ENCODE results near the gene S100A9.

Gene S100A9

DNA sequence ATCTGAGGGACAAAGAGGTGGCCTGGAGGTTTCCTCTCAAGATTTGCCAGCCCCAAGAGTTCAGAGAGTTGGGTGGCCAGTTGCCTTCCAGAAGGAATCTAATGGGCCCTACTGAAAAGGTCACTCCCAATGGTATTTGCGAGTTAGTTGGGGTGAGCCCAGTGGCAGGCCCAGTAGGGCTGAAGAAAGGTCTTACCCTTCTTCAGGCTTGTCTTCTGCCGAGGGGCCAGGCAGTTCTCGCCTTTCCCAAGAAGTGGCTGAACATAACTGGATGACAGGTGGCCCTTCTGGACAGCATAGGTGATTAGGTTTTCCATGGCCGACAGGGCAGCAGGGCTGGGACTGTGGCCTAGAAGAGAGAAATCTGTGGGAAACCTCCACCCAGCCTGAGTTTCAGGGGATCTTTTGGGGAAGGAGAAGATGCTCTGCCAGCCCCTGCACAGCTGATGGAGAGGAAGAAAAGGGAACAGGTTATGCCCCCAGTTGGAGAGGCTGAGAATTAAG, 16.2 kb upstream of the S100A9 start:
- no peak overlapping the region for H3K27ac ChIP-seq
- no peak for TF ChIP-seq ZFX (IDR thresholded peaks at IDR 0.05; ENCODE audit: borderline replicate concordance)
- TF ChIP-seq, protein P1, sequence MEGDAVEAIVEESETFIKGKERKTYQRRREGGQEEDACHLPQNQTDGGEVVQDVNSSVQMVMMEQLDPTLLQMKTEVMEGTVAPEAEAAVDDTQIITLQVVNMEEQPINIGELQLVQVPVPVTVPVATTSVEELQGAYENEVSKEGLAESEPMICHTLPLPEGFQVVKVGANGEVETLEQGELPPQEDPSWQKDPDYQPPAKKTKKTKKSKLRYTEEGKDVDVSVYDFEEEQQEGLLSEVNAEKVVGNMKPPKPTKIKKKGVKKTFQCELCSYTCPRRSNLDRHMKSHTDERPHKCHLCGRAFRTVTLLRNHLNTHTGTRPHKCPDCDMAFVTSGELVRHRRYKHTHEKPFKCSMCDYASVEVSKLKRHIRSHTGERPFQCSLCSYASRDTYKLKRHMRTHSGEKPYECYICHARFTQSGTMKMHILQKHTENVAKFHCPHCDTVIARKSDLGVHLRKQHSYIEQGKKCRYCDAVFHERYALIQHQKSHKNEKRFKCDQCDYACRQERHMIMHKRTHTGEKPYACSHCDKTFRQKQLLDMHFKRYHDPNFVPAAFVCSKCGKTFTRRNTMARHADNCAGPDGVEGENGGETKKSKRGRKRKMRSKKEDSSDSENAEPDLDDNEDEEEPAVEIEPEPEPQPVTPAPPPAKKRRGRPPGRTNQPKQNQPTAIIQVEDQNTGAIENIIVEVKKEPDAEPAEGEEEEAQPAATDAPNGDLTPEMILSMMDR (IDR thresholded peaks at IDR 0.05), result no peak

DNA sequence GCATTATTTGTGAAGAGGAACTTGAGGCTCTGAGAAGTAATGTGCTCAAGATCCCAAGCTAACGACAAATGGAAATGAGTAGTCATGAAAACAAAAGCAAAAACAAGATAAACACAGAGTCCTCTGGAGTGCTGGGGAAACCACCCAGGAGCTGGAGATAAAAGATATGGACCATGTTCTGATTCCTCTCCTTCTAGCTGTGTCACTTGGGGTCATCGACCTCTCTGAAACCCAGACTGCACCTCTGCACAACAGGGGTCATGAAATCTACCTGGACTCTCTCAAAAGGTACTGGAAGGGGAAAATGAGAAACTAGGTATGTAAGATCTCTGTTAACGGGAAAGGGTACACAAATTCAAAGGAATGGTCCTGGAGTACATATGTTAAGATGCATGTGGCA, 15.5 kb upstream of the S100A9 start:
- TF ChIP-seq ZFX (IDR thresholded peaks at IDR 0.05; ENCODE audit: borderline replicate concordance), result no peak
- TF ChIP-seq, protein P1 (IDR thresholded peaks at IDR 0.05), result no peak
- no peak overlapping the region for H3K27ac ChIP-seq

DNA sequence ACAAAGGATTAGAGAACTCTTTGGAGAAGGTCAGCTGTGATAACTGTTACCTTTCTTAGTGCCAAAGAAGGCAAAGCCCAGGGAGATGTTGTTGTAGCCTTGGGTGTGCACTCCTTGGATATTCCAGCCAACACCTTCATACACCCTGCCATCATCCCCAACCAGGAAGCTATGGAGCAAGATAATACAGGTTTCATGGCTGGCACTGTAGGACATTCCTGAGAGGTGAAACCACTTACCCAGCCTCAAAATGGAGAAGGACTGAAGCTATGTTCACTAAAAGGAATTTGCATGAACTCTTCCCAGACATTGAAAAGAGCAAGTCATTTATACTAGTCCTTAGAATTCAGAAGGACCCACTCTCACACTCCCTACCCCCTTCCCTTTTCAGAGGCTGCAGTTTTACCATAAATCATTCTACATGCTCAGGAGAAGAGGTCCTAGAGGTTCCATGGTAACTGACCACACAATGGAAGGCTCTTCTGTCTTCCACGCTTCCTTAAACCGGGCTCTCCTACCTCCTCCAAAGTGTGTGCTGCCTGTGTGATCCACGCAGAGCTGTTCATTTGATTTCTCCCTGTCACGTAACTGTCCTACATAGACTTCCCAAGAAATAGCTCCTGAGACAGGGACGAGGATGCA, 14.5 kb upstream of the S100A9 start:
- no peak overlapping the region for H3K27ac ChIP-seq
- TF ChIP-seq, protein P1 (IDR thresholded peaks at IDR 0.05), result no peak
- TF ChIP-seq ZFX (IDR thresholded peaks at IDR 0.05; ENCODE audit: borderline replicate concordance), result no peak

DNA sequence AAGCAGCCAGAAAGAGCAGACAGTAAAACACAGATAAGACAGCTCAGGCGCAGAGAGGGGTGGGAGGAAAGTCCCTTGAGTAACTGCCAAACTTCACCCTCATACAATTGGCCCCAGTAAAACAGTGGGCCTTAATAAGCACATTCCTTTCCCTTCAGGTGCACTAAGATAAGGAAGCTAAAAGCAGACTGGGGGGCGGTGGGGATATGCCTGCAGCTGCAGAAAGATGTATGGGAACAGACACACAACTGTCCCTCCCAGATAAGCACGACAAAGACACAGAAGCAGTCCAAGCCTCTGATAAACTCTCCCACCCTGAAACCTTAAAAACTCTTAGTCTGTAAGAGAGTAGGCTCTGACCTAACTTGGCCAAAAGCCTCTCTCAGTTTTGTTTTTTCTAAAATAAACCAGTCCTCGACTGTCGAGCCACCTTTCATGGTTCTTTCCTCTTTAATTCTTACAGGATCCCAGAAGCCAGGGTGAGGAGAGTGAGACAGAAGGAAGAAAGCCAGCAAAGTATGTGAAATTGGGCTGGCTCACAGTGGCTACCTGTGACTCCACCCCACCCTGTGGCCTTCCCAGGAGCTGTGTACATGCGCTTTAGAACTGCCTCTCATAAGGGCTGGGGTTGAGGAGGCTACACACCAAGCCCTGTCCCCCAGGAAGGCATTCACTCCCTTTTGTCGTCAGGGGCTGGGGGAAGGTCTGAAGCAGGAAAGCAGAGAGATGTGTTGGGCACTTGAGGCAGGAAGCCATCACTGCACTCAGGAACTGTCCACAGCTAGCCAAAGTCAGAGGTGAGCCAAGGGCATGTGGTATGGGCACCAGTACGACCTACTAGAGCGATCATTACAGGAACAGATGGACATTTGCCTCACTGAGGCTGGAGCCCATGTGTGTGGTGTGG, 13.6 kb upstream of the S100A9 start:
- TF ChIP-seq, protein P1 (IDR thresholded peaks at IDR 0.05), result no peak
- TF ChIP-seq ZFX (IDR thresholded peaks at IDR 0.05; ENCODE audit: borderline replicate concordance), result no peak
- no peak overlapping the region for H3K27ac ChIP-seq

DNA sequence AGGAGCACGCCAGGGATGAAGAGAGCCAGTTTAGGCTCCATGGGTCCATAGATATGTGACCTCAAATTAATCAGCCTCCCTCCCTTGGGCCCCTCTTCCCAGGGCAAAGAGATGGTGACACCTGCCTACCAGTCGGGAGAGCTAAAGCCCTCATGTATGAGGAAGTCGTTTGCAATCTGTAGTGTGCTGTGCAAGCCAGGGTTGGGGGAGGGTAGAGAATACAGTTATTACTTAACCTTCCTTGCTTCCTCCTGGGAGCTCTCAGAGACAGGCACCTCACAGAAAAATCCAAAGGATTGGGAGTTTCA, 13.0 kb upstream of the S100A9 start:
- no peak overlapping the region for H3K27ac ChIP-seq

DNA sequence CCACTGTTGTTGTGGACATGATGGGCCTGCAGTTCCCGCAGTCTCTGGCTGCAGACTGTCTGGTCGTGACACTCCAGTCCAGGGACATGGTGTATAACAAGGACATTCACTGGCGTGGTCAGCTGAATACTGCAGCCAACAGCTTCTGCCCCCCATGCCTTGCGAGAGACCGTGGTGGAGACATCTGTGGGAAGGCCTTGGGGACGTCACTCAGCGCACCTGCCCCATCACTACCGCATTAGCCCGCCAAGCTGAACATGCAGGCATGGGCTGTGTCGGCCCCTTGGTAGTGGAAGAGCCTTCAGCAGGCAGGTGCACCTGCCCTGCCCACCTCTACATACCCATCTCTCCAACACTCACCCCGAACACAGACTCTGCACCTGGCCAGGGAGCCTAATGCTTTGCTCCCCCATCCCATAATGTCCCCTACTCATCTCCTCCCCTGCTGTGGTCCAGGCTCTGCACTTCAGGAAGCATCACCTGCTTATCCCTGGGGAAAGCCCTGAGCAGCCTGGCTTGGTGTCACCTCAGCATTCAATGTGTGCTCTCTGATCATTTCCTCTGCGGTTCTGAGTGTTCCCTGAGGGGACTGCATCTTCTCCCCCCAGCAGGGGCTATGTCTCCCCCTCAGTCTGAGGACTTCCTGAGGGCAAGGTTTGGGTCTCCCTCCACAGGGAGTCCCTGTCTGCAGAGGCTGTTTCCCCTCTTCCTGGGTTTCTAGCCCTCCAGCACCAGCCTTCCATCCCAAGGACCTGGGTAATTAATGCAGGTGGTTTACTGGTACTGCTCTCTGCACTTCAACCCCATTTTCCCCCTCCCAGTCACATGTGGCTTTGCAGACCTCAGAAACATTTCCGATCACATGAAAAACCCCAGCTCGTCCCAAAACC, 12.2 kb upstream of the S100A9 start:
- TF ChIP-seq, protein P1 (IDR thresholded peaks at IDR 0.05), result no peak
- no peak for TF ChIP-seq ZFX (IDR thresholded peaks at IDR 0.05; ENCODE audit: borderline replicate concordance)
- H3K27ac ChIP-seq, result no peak overlapping the region

More for the DNA sequence above, 13.0 kb upstream of the S100A9 start:
- no peak for TF ChIP-seq ZFX (IDR thresholded peaks at IDR 0.05; ENCODE audit: borderline replicate concordance)
- TF ChIP-seq, protein P1 (IDR thresholded peaks at IDR 0.05), result no peak
